HepG2 (cell line): ENCODE results near the gene ATE1. TPM values are rescaled to one million over a fixed set of nuclear protein-coding genes. Genes with fewer than 3 reads are reported as not detected.

Source experiments
- ATAC-seq: fragments of 200-7000 bp; cut with Tn5 transposase; 3 replicates; pipeline ENCODE4 v1.9.1; 2020; ENCODE audit warnings: mild to moderate bottlenecking, moderate library complexity
- BruUV-seq: library from RNA; stranded (reverse); fragments of 400-500 nt; replicated peaks from 2 replicates; lab custom pipeline; 2021; lab: Mats Ljungman, UMichigan
- CTCF ChIA-PET: fragments of 300-600 bp; formaldehyde crosslinking; extraction: SDS; loops from one replicate; lab custom pipeline; 2021; ENCODE audit warnings: low total read pairs, inconsistent platforms, low intra/inter-chr PET ratio; lab: Yijun Ruan, JAX
- POLR2A ChIA-PET: fragments of 350-600 bp; sonication (Branson Sonifier 250); formaldehyde crosslinking; loops from one replicate; lab custom pipeline; 2020; ENCODE audit warnings: antibody characterized with exemption, inconsistent platforms; lab: Yijun Ruan, JAX
- DNase-seq: peaks from one replicate; pipeline ENCODE4 v3.0.0-alpha.2; 2015; ENCODE audit warnings: low spot score
- FAIRE-seq: peaks from 3 replicates; lab custom pipeline; 2011; peaks lifted over from hg19 to GRCh38; lab: Jason Lieb, UNC
- H2AFZ ChIP-seq: one replicate; pipeline ENCODE4 v1.6.1; 2011; ENCODE audit warnings: low read length, inconsistent platforms
- H3K27ac ChIP-seq: fragments of 300-600 bp; 3 replicates; pipeline ENCODE4 v1.8.0; 2011; ENCODE audit warnings: mixed run types, mild to moderate bottlenecking, mixed read lengths, low read length, inconsistent platforms; ENCODE audit not compliant: insufficient read depth; ENCODE audit errors: extremely low read length
- H3K27me3 ChIP-seq, 2 experiments: fragments of 200-600 bp in 1 of 2; 2 replicates in 1 of 2; 3 replicates in 1 of 2; pipeline versions ENCODE4 v1.6.0 to v1.8.0; 2011; ENCODE audit warnings: low read length in 2 of 2, mild to moderate bottlenecking in 2 of 2, moderate library complexity in 2 of 2, inconsistent platforms in 1 of 2; ENCODE audit not compliant: insufficient read depth in 2 of 2, control insufficient read depth in 1 of 2
- H3K36me3 ChIP-seq, 2 experiments: fragments of 200-600 bp in 1 of 2; replicated peaks in 1 of 2; 2 replicates in 1 of 2; 3 replicates in 1 of 2; pipeline versions ENCODE4 v1.5.1 to v1.8.0; 2011; ENCODE audit warnings: low read length in 2 of 2, inconsistent platforms in 1 of 2; ENCODE audit not compliant: insufficient read depth in 2 of 2, control insufficient read depth in 1 of 2
- H3K4me1 ChIP-seq: 2 replicates; pipeline ENCODE4 v1.5.1; 2012; ENCODE audit warnings: low read length, inconsistent platforms; ENCODE audit not compliant: insufficient read depth
- H3K4me2 ChIP-seq: 2 replicates; pipeline ENCODE4 v1.6.0; 2011; ENCODE audit warnings: low read depth, low read length, inconsistent platforms
- H3K4me3 ChIP-seq, 3 experiments: fragments of 200-600 bp in 1 of 3; sonication (generic), shearing (Covaris generic) in 1 of 3; replicated peaks in 1 of 3; 2 replicates each; pipeline ENCODE4 v1.5.1; 2011 to 2016; ENCODE audit warnings: low read length in 3 of 3, inconsistent platforms in 2 of 3, low read depth in 2 of 3, mild to moderate bottlenecking in 2 of 3, control low read depth in 1 of 3, mixed read lengths in 1 of 3; ENCODE audit not compliant: insufficient read depth in 1 of 3
- H3K79me2 ChIP-seq: one replicate; pipeline ENCODE4 v1.6.1; 2011; ENCODE audit warnings: low read length, inconsistent platforms; ENCODE audit not compliant: insufficient read depth
- H3K9ac ChIP-seq: 2 replicates; pipeline ENCODE4 v1.6.0; 2011; ENCODE audit warnings: mild to moderate bottlenecking, low read depth, low read length, inconsistent platforms; ENCODE audit not compliant: insufficient read depth
- H3K9me3 ChIP-seq: 2 replicates; pipeline ENCODE4 v1.5.1; 2012; ENCODE audit warnings: mild to moderate bottlenecking, low read length
- H4K20me1 ChIP-seq: 2 replicates; pipeline ENCODE4 v1.6.0; 2011; ENCODE audit warnings: inconsistent platforms, mild to moderate bottlenecking, low read length, moderate library complexity; ENCODE audit not compliant: insufficient read depth
- GABPB1 ChIP-seq: IDR thresholded peaks from 2 replicates; pipeline ENCODE4 v1.6.1; 2016; ENCODE audit warnings: mild to moderate bottlenecking, missing genetic modification reagents, moderate library complexity, missing compliant biosample characterization
- GATAD1 ChIP-seq: IDR thresholded peaks from 2 replicates; pipeline ENCODE4 v1.6.1; 2016; ENCODE audit warnings: missing genetic modification reagents, missing compliant biosample characterization
- HOXA7 ChIP-seq: sonication (generic); formaldehyde crosslinking; IDR thresholded peaks from 2 replicates; pipeline ENCODE4 v1.8.1; 2022; ENCODE audit warnings: mild to moderate bottlenecking, missing genetic modification reagents, moderate library complexity
- HOXA9 ChIP-seq: sonication (generic); formaldehyde crosslinking; IDR thresholded peaks from 2 replicates; pipeline ENCODE4 v1.8.1; 2022; ENCODE audit warnings: missing genetic modification reagents, mild to moderate bottlenecking, moderate library complexity, borderline replicate concordance
- KDM4B ChIP-seq: sonication (generic); formaldehyde crosslinking; IDR thresholded peaks from 2 replicates; pipeline ENCODE4 v1.4.0; 2020; ENCODE audit warnings: missing genetic modification reagents
- LCORL ChIP-seq, 2 experiments: fragments of 450-650 bp in 1 of 2; sonication (generic) in 1 of 2; formaldehyde crosslinking in 1 of 2; IDR thresholded peaks; 2 replicates each; pipeline versions ENCODE4 v1.5.0 to v1.6.1; 2017 to 2020; ENCODE audit warnings: antibody characterized with exemption in 1 of 2, missing genetic modification reagents in 1 of 2
- MED8 ChIP-seq: sonication (generic); formaldehyde crosslinking; IDR thresholded peaks from 2 replicates; pipeline ENCODE4 v1.8.1; 2023; ENCODE audit warnings: mild to moderate bottlenecking, missing genetic modification reagents; ENCODE audit not compliant: insufficient replicate concordance
- NCOR1 ChIP-seq: fragments of 200-600 bp; sonication (generic); IDR thresholded peaks from 2 replicates; pipeline ENCODE4 v1.7.0; 2017; ENCODE audit warnings: antibody characterized with exemption, low read length, borderline replicate concordance
- PAF1 ChIP-seq: IDR thresholded peaks from 2 replicates; pipeline ENCODE4 v1.6.1; 2016; ENCODE audit warnings: missing genetic modification reagents, missing compliant biosample characterization
- POLR2AphosphoS2 ChIP-seq: IDR thresholded peaks from 2 replicates; pipeline ENCODE4 v1.6.1; 2011; ENCODE audit warnings: low read depth, low read length, improper control_type of control experiment
- SMC3 ChIP-seq: IDR thresholded peaks from 2 replicates; pipeline ENCODE4 v1.6.1; 2011; ENCODE audit warnings: low read length, improper control_type of control experiment
- SUZ12 ChIP-seq: fragments of 150-350 bp; IDR thresholded peaks from 2 replicates; pipeline ENCODE4 v1.6.1; 2014; ENCODE audit warnings: low read depth, low read length
- ZNF180 ChIP-seq: sonication (generic); formaldehyde crosslinking; IDR thresholded peaks from 2 replicates; pipeline ENCODE4 v1.4.0; 2020; ENCODE audit warnings: low read depth, missing genetic modification reagents, borderline replicate concordance
- ZNF260 ChIP-seq: sonication (generic); formaldehyde crosslinking; IDR thresholded peaks from 2 replicates; pipeline ENCODE4 v1.4.0; 2020; ENCODE audit warnings: missing genetic modification reagents, low read depth, mild to moderate bottlenecking, borderline replicate concordance
- ZNF672 ChIP-seq: sonication (generic); formaldehyde crosslinking; IDR thresholded peaks from 2 replicates; pipeline ENCODE4 v1.8.1; 2022; ENCODE audit warnings: missing genetic modification reagents
- ZNF792 ChIP-seq: IDR thresholded peaks from 2 replicates; pipeline ENCODE4 v1.6.1; 2016
- WGBS: methylation state at CpG from one replicate; pipeline ENCODE4 v1.1.6; 2017; ENCODE audit warnings: low lambda C conversion rate; 5-methylcytosine and 5-hydroxymethylcytosine counted together
- in situ Hi-C: cut with HindIII; loops from 2 replicates; pipeline ENCODE4 v1.10.0; 2017; ENCODE audit warnings: low pct_unique_long_range_greater_than_20kb; ENCODE audit not compliant: extremely low pct_ligation_motif_present
- intact Hi-C: fragments of 100-400 bp; cut with micrococcal nuclease; formaldehyde crosslinking; loops from one replicate; pipeline ENCODE4 v1.10.0; 2022; ENCODE audit not compliant: unreplicated experiment
- polyA plus RNA-seq, 8 experiments: library from polyadenylated mRNA; depleted of rRNA in 3 of 8; stranded (reverse) in 7 of 8; unstranded in 1 of 8; fragments of >200 nt; fragmentation: Illumina TruSeq in 4 of 8; extraction: Trizol in 4 of 8; gene quantifications; 2 replicates each; pipeline versions ENCODE4 v1.2.1 to v1.2.3, GENCODE V29; 2011 to 2016; ENCODE audit warnings: low read depth in 4 of 8, missing spikeins in 1 of 8, mixed read lengths in 1 of 8; ENCODE audit not compliant: insufficient read depth in 1 of 8
- total RNA-seq, 5 experiments: library from RNA; depleted of rRNA; stranded (reverse); fragments of >200 nt; fragmentation: Illumina TruSeq; extraction: Trizol; gene quantifications; 2 replicates each; pipeline ENCODE4 v1.2.3, GENCODE V29; 2016; ENCODE audit warnings: low read depth in 1 of 5

Gene ATE1
- total and polyA plus RNA-seq, 2 of the 13 experiments (the other 11 are each of a cell fraction or from before 2014, with no cell fraction given), result 17.5 to 42.2 TPM

- Histone ChIP-seq H3K4me3 (no peak overlapping the region), H2AFZ (no peak overlapping the region), H3K4me1 (peaks cover 16% of the 10 kb centered on the region), H3K79me2 (no peaks in the 10 kb centered on the region), H3K9me3 (no peaks in the 10 kb centered on the region), H3K36me3 (no peaks in the 10 kb centered on the region), H3K27ac (no peak overlapping the region), H3K4me2 (no peak overlapping the region), H3K9ac (no peak overlapping the region), H3K27me3 (peaks cover 0 to 8% of the 10 kb centered on the region in 2 experiments; a peak in 1 of 5 replicates), H4K20me1 (no peaks in the 10 kb centered on the region)
- ChIA-PET CTCF (no interaction called here), POLR2A (no interaction called here)
- in situ Hi-C loops (loop anchor here (5.0 kb wide), 1 partner anchor 791 kb away; no protein-coding TSS in a partner anchor), intact Hi-C loops (loop anchor here (10.0 kb wide), 1 partner anchor 152 kb away; no protein-coding TSS in a partner anchor)
- no peak for TF ChIP-seq NCOR1
- TF ChIP-seq PAF1 (CRISPR knock-in tag), result no peak
- TF ChIP-seq GABPB1 (CRISPR knock-in tag), result no peak
- TF ChIP-seq ZNF260 (CRISPR knock-in tag), result no peak
- TF ChIP-seq ZNF180 (CRISPR knock-in tag), result no peak
- TF ChIP-seq ZNF792 (CRISPR knock-in tag), result no peak
- TF ChIP-seq GATAD1, result no peak
- TF ChIP-seq POLR2AphosphoS2, result no peak
- no peak for TF ChIP-seq SMC3
- TF ChIP-seq KDM4B (CRISPR knock-in tag), result no peak
- TF ChIP-seq ZNF672, result no peak
- no peak for TF ChIP-seq MED8 (CRISPR knock-in tag)
- TF ChIP-seq LCORL (IDR thresholded peaks at IDR 0.05), result no peak
- no peak for TF ChIP-seq LCORL (CRISPR knock-in tag; IDR thresholded peaks at IDR 0.05)
- TF ChIP-seq SUZ12, result no peak
- no peak for TF ChIP-seq HOXA9 (CRISPR knock-in tag)
- TF ChIP-seq HOXA7, result no peak
- DNase-seq (no peak), ATAC-seq (no peak), FAIRE-seq (no peak)
- BruUV-seq, result no TSS peak
- WGBS, result 67% methylated on average over 16 of the region's 16 CpGs
Observed at GRCh38 chr10:121732656-121733445, 195.0 kb downstream of the ATE1 start.
